Measurements from ENCODE around the gene SLC17A7. TPM values are rescaled to one million over a fixed set of nuclear protein-coding genes. Genes with fewer than 3 reads are reported as not detected.

The SLC17A7 gene
- total RNA-seq, 1 donor = not detected

DNA sequence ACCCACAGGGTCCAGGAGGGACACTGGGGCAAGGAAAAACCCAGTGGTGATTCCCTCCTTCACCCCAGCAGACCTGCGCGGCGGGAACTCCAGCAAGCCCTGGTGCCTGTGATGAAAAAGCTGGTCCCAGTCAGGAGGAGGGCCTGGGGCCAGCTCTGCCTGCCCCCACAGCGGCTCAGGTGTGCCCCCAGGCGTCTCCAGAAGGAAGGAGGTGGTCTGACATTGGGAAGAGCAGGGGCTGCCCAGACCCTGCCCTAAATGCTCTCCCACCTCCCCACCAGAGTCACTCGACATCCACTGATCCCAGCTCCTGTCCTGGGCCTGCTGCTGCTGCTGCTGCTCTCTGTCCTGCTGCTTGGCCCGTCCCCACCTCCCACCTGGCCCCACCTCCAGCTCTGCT is 24.2 kb downstream of the SLC17A7 start:
- no peak for DNase-seq (ENCODE audit: low read depth)
- no peak overlapping the region for H3K4me3 ChIP-seq (ENCODE audit: low read depth, low read length)
- TF ChIP-seq, protein P1, sequence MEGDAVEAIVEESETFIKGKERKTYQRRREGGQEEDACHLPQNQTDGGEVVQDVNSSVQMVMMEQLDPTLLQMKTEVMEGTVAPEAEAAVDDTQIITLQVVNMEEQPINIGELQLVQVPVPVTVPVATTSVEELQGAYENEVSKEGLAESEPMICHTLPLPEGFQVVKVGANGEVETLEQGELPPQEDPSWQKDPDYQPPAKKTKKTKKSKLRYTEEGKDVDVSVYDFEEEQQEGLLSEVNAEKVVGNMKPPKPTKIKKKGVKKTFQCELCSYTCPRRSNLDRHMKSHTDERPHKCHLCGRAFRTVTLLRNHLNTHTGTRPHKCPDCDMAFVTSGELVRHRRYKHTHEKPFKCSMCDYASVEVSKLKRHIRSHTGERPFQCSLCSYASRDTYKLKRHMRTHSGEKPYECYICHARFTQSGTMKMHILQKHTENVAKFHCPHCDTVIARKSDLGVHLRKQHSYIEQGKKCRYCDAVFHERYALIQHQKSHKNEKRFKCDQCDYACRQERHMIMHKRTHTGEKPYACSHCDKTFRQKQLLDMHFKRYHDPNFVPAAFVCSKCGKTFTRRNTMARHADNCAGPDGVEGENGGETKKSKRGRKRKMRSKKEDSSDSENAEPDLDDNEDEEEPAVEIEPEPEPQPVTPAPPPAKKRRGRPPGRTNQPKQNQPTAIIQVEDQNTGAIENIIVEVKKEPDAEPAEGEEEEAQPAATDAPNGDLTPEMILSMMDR (IDR thresholded peaks at IDR 0.05; ENCODE audit: insufficient read depth, low read length) = no peak

DNA sequence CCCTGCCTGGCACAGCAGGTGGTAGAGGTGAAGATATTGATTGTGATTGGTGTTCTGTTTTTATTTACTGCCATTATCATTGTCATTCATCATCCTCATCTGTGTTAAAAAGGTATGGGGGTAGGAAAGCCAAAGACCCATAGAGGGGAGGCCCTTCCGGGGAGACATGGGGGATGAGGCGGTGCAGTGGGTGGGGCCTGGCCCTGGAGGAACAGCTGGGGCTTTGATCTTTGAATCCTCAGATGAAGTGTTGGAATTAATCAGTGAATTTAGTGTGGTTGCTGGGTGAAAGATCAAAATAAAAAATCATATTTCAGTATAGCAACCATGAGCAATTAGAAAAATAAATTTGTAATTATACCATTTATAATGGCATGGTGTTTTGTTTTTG is 25.5 kb downstream of the SLC17A7 start:
- no peak overlapping the region for H3K4me3 ChIP-seq (ENCODE audit: low read depth, low read length)
- DNase-seq (ENCODE audit: low read depth) = no peak

DNA sequence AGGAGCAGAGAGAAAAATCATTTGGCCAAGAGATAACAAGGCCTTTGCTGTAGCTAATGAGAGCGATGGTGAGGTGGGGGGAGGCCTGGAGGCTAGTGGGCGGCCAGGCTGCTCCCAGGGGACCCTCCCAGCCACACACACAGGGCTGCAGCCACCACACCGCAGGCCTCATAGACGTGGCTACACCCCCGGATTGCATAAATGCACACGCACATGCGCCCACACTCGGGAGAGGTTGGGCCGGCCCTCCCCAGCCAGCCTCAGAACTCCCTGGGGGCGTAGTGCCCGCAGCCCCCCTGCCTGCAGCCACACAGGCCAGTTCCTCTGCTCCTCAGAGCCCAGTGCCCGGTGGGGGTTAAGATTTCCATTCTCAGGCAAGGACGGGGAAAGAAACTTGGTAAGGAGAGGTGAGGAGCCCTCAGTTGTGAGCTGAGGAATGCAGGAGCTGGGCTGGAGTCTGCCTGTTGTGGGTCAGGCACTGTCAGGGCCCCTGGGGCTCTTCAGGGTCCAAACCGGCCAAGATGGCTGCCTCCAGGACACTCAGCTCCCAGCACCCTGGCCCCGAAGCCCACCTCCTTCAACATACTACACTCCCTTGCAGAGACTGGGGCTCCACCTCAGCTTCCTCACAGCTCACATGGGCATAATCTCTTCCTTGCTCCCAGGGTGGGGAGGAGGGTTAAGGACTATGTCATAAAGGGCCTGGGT is 26.1 kb downstream of the SLC17A7 start:
- H3K4me3 ChIP-seq (ENCODE audit: low read depth, low read length) = no peak overlapping the region
- TF ChIP-seq, protein P1 (IDR thresholded peaks at IDR 0.05; ENCODE audit: insufficient read depth, low read length) = no peak
- DNase-seq (ENCODE audit: low read depth) = peak; percentile 28

More for the DNA sequence above, 25.5 kb downstream of the SLC17A7 start:
- TF ChIP-seq, protein P1 (IDR thresholded peaks at IDR 0.05; ENCODE audit: insufficient read depth, low read length) = no peak

DNA sequence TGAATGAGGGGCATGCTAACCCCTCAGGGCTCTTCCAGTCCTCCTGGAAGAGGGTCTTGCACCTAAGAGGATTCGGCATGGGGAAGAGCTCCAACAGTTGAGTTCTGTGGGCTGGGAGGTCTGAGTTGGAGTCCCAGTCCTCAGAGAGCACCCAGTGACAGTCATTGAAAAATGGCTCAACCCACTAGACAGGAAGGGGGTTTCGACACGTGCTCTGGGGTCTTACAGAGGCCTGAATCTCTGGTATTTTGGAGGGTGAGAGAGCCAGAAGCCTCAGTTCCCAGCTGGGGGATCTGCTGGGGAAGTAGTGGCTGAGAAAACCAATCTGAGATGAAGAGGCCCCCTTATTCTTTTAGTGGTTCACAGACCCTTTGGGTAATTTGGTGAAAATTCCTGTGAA is 27.1 kb downstream of the SLC17A7 start:
- H3K4me3 ChIP-seq (ENCODE audit: low read depth, low read length) = no peak overlapping the region
- no peak for DNase-seq (ENCODE audit: low read depth)
- TF ChIP-seq, protein P1 (IDR thresholded peaks at IDR 0.05; ENCODE audit: insufficient read depth, low read length) = no peak

DNA sequence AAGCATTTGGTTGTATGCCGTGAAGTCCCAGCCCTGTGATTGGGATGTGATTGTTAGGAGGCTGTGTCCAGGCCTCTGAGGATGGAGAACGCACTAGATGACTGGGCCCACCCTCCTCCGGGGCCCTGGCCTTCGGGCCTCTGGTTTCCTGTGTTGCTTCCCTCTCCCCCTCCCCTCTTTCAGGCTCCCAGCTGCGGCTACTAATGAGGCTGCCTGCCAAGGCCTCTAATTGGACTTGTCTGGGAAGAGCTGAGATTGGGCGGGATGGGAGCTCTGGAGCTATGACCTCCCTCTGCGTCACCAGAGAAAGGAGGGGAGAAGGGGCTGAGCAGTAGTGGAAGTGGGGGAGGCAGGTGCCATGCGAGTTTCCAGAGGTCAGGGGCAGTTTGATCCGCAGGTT is 28.0 kb downstream of the SLC17A7 start:
- H3K4me3 ChIP-seq (ENCODE audit: low read depth, low read length) = no peak overlapping the region
- no peak for DNase-seq (ENCODE audit: low read depth)
- TF ChIP-seq, protein P1 (IDR thresholded peaks at IDR 0.05; ENCODE audit: insufficient read depth, low read length) = no peak

DNA sequence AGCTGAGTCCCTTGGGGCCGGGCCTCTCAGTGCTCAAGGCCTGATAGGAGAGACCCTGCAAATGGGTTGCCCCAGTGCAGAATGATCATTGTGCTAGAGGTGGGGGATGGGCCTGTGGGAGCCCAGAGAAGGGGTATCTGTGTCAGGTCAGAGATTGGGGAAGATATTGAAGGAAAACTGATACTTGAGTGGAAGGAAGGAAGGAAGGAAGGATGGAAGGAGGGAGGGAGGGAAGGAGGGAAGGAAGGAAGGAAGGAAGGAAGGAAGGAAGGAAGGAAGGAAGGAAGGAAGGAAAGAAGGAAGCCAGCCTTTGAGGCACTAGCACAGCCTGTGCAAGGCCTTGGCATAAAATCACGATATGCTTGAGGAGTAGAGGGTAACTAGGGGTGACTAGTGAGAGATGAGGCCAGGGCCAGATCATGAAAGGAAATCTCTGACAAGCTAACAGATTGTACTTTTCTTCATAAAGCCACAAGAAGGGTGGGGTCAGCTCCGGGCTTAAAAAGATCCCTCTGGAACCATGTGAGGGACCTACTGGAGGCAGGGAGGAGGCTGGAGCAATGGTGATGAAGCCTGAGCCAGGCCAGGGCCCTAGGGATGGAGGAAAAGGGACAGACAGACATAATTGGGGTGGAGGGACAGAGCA is 29.5 kb downstream of the SLC17A7 start:
- DNase-seq (ENCODE audit: low read depth) = no peak
- no peak overlapping the region for H3K4me3 ChIP-seq (ENCODE audit: low read depth, low read length)

More for the DNA sequence above, 29.5 kb downstream of the SLC17A7 start:
- TF ChIP-seq, protein P1 (IDR thresholded peaks at IDR 0.05; ENCODE audit: insufficient read depth, low read length) = no peak
